Activated T-helper 2 cell treated with anti-CD3 and anti-CD28 coated beads, Interferon-gamma antibody, Interleukin-2, Interleukin-4, amounts not matched to agents 10 μg/mL and 5 μg/mL and 100 μg/mL, durations not matched to agents 14 hours and 24 hours and 36 hours (primary cell): ENCODE measurements around the gene SETD6. TPM values are rescaled to one million over a fixed set of nuclear protein-coding genes. Genes with fewer than 3 reads are reported as not detected.

Experiments used
- DNase-seq: peaks from one replicate; pipeline ENCODE4 v3.0.0; 2021; ENCODE audit warnings: low spot score
- H3K27ac Mint-ChIP-seq: one replicate; pipeline ENCODE4 v1.8.0; 2021; ENCODE audit warnings: mixed read lengths
- H3K27me3 Mint-ChIP-seq: one replicate; pipeline ENCODE4 v1.8.0; 2021; ENCODE audit warnings: low read depth, mixed read lengths
- H3K36me3 Mint-ChIP-seq: one replicate; pipeline ENCODE4 v1.8.0; 2021; ENCODE audit warnings: low read depth, mixed read lengths
- H3K4me1 Mint-ChIP-seq: one replicate; pipeline ENCODE4 v1.8.0; 2021; ENCODE audit warnings: low read depth, mixed read lengths
- H3K4me3 Mint-ChIP-seq: one replicate; pipeline ENCODE4 v1.8.0; 2021; ENCODE audit warnings: low read depth, mild to moderate bottlenecking, moderate library complexity, mixed read lengths
- H3K9me3 Mint-ChIP-seq: one replicate; pipeline ENCODE4 v1.8.0; 2021; ENCODE audit warnings: mixed read lengths
- intact Hi-C: fragments of 100-400 bp; cut with micrococcal nuclease; formaldehyde crosslinking; loops from one replicate; pipeline ENCODE4 v1.15.1; 2023
- total RNA-seq: library from RNA; stranded (reverse); gene quantifications from 2 replicates; pipeline ENCODE4 v1.2.3, GENCODE V29; 2022

Gene SETD6
- total RNA-seq, 1 donor from 2014 or later, result 24.4 TPM

DNA sequence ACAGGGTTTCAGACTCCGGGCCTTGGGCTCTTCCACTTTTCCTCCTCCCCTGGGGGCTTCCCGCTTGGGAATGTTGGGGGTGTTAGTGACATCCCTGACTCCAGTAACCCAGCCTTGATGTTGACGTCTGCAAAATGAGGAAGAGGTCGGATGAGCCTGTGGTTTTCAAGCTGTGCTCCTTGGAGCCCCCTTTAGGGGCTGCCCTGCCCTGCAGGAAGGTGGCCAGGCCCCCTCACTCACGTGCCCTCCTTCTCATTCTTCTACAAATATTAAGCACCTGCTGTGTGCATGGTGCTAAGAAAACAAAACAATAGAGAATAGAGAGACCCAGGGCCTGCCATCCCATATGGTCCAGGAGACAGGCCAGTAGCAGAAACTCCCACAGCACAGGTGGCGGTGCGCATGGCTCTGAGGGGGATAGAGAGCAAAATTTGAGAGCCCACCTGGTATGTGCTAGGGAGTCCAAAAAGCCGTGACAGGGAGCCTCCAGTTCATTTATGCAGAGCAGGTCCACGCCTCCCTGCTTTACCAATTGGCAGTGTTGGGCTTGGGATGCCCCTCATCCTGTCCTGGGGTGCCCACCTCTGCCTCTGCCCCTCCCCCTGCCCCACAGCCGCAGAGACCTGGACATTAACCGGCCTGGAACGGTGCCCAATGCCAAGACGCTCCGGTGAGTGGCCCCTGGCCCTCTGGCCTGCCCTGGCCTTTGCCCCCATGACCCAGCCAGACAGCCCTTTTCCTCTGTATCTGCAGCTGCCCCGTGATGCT lies 7.9 kb upstream of the SETD6 start:
- Mint-ChIP-seq H3K4me3 (no peak overlapping the region), H3K4me1 (no peaks in the 10 kb centered on the region), H3K36me3 (no peaks in the 10 kb centered on the region), H3K27ac (no peak overlapping the region), H3K9me3 (no peaks in the 10 kb centered on the region), H3K27me3 (no peaks in the 10 kb centered on the region)
- no peak for DNase-seq
- intact Hi-C loops, result no loop called here

GRCh38 chr16:58507963-58508670 lies 7.2 kb upstream of the SETD6 start:
- H3K27me3 Mint-ChIP-seq, result no peaks in the 10 kb centered on the region
- no peak for DNase-seq
- no peaks in the 10 kb centered on the region for H3K4me1 Mint-ChIP-seq
- no peak overlapping the region for H3K27ac Mint-ChIP-seq
- H3K9me3 Mint-ChIP-seq, result no peaks in the 10 kb centered on the region
- intact Hi-C loops, result no loop called here
- no peak overlapping the region for H3K4me3 Mint-ChIP-seq
- H3K36me3 Mint-ChIP-seq, result no peaks in the 10 kb centered on the region

DNA sequence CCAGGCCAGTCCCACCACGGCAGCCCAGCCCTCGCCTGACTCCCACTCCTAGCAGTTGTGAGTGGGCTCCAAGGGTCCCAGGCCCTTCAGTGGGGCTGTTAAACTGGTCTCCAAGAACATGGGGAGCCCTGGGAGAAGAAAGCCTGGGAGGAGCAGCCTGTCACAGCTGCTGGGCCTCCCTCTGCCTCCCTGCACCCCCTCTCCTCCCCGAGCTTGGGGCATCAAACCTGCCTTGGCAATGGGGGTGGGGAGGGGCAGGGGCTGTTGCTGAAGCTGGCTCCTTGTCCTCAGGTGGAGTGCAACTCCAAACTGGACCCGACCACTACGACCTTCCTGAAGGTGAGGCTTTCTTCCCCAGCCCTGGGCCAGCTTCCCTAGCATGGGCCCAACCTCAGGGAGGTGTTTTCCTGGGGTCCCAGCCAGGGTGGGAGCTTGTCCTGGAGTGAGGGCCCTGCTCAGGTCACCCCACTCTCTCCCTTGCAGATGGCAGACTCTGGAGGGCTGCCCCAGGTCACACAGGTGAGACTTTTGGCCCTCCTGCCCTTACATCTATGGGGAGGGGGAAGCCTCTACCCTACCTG lies 6.6 kb upstream of the SETD6 start:
- Mint-ChIP-seq H3K36me3 (no peaks in the 10 kb centered on the region), H3K27me3 (no peaks in the 10 kb centered on the region), H3K27ac (no peak overlapping the region), H3K4me1 (no peaks in the 10 kb centered on the region), H3K4me3 (no peak overlapping the region), H3K9me3 (no peaks in the 10 kb centered on the region)
- intact Hi-C loops, result no loop called here
- DNase-seq, result peak; percentile 5

GRCh38 chr16:58509256-58510096 lies 5.8 kb upstream of the SETD6 start:
- Mint-ChIP-seq H3K4me1 (no peaks in the 10 kb centered on the region), H3K36me3 (no peaks in the 10 kb centered on the region)
- no peak for DNase-seq

DNA sequence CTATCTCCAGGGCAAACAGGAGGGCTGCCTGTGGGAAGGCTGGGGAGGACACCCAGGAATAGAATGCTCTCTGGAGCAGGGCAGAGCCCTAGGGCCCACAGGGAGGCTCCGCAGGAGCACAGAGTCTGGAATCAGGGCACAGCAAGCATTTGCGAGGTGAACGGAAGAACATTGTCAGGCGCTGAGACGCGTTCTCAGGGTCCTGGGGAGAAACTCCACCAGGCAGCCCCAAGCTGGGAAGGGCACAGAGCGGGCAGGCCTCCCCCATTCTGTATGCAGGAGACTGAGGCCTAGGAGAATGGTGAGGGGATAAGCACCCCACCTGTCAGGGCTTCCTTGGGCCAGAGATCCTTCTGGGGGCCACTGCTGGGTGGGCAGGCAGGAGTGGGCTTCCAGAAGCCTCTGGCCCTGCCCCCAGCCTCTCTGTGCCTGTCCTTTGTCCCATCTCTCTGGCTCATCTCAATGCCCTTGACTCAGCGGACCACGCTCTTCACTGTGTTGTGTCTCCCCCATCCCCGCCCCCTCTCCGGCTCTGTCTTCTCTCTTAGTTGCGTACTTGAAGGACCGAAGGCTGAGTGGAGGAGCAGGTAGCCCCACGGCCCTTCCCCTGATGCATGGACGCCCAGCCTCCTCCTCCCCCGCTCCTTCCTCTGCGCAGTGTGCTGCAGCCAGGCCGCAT lies 5.1 kb upstream of the SETD6 start:
- H3K36me3 Mint-ChIP-seq, result no peaks in the 10 kb centered on the region
- H3K27ac Mint-ChIP-seq, result no peak overlapping the region
- intact Hi-C loops, result no loop called here
- H3K27me3 Mint-ChIP-seq, result no peaks in the 10 kb centered on the region
- H3K9me3 Mint-ChIP-seq, result no peaks in the 10 kb centered on the region
- no peak overlapping the region for H3K4me3 Mint-ChIP-seq
- DNase-seq, result no peak
- peaks cover 6% of the 10 kb centered on the region for H3K4me1 Mint-ChIP-seq

More at GRCh38 chr16:58509256-58510096, 5.8 kb upstream of the SETD6 start:
- Mint-ChIP-seq H3K4me3 (no peak overlapping the region), H3K9me3 (no peaks in the 10 kb centered on the region), H3K27me3 (no peaks in the 10 kb centered on the region), H3K27ac (no peak overlapping the region)
- intact Hi-C loops, result no loop called here

DNA sequence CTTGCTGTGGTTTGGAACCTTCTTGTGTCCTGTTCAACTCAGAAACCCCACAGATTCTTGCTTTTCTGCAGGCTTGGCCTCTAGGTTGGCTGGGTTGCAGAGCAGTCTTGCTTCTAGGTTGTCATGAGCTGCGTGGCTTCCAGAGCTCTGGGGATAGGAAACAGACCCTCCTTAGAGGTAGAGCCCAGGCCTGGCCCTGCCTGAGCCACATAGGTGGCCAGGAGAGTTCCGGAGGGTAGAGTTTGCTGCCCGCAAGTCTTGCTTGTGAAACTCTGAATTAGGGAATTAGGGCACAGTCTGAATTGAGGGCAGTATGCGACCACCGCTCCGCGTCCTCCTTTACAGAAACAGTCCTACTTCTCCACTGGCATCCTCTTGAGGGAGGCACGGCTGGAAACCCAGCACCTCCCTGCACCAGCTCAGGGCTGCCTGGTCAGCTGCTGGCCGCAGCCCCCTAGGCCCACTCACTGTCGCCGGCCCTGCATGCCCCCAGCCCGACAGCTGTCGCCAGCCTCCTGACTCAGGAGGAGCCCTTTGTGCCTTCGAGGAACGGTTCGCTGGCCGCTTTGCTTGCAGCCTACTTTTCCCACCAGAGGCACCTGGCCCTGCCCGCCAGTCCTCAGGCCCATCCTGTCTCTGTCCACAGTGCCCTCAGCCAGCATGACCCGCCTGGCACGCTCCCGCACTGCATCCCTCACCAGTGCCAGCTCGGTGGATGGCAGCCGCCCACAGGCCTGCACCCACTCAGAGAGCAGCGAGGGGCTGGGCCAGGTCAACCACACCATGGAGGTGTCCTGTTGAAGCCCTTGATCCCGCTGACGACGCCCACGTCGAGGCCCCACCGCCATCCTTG lies 4.3 kb upstream of the SETD6 start:
- H3K27ac Mint-ChIP-seq, result no peak overlapping the region
- intact Hi-C loops, result no loop called here
- no peak overlapping the region for H3K4me3 Mint-ChIP-seq
- no peak for DNase-seq
- peaks cover 6% of the 10 kb centered on the region for H3K4me1 Mint-ChIP-seq
- no peaks in the 10 kb centered on the region for H3K9me3 Mint-ChIP-seq
- no peaks in the 10 kb centered on the region for H3K36me3 Mint-ChIP-seq
- H3K27me3 Mint-ChIP-seq, result no peaks in the 10 kb centered on the region

DNA sequence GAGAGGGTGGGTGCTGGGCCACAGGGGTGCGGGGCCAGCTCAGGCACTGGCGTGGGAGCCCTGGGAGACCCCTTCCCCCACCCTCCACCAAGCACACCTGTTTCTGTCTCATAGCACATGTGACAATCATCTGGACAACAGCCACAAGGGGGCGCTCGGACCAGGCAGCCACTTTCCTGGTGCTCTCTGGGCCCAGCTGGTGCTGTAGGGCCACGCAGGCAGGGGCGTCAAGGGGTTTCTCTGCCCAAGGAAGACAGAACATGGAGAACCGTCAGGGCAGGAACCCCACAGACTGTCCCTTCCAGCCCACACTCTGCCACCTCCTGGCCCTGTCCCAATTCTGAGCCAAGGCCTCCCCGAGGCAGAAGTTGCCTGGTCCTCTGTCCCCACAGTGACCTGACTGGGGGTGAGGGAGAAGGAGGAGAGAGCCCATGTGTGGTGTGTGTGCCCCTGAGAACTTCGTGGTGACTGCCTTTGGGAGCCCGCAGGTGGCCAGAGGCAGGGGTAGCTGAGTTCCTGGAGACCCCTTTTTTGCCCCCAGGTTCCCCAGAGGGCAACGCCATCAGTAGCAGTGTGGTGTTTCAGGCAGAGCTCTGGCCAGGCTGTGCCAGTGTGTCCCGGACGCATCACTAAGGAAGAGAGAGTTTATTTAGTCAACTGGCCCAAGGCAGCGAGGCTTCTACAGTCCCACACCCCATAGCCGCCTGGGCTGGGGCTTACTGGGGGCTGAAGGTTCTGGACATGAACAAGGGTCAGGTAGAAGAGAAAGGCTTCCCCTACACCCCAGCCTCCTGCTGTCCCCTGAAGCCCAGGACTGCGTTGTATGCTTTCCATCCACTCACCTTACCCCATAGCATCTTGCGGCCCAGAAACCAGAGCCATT lies 3.1 kb upstream of the SETD6 start:
- Mint-ChIP-seq H3K27me3 (no peaks in the 10 kb centered on the region), H3K4me1 (peaks cover 18% of the 10 kb centered on the region), H3K27ac (no peak overlapping the region), H3K36me3 (peaks cover 5% of the 10 kb centered on the region), H3K4me3 (no peak overlapping the region), H3K9me3 (no peaks in the 10 kb centered on the region)
- intact Hi-C loops, result loop anchor here (1.0 kb wide), 2 partner anchors 149 to 244 kb away; no protein-coding TSS in a partner anchor
- peak; percentile 69 for DNase-seq

- intact Hi-C loops, result no loop called here
- Mint-ChIP-seq H3K27ac (no peak overlapping the region), H3K36me3 (peaks cover 18% of the 10 kb centered on the region), H3K4me3 (no peak overlapping the region), H3K27me3 (no peaks in the 10 kb centered on the region), H3K4me1 (peaks cover 25% of the 10 kb centered on the region), H3K9me3 (no peaks in the 10 kb centered on the region)
- DNase-seq, result no peak
These were observed 1.4 kb upstream of the SETD6 start for GRCh38 chr16:58513874-58514273.

DNA sequence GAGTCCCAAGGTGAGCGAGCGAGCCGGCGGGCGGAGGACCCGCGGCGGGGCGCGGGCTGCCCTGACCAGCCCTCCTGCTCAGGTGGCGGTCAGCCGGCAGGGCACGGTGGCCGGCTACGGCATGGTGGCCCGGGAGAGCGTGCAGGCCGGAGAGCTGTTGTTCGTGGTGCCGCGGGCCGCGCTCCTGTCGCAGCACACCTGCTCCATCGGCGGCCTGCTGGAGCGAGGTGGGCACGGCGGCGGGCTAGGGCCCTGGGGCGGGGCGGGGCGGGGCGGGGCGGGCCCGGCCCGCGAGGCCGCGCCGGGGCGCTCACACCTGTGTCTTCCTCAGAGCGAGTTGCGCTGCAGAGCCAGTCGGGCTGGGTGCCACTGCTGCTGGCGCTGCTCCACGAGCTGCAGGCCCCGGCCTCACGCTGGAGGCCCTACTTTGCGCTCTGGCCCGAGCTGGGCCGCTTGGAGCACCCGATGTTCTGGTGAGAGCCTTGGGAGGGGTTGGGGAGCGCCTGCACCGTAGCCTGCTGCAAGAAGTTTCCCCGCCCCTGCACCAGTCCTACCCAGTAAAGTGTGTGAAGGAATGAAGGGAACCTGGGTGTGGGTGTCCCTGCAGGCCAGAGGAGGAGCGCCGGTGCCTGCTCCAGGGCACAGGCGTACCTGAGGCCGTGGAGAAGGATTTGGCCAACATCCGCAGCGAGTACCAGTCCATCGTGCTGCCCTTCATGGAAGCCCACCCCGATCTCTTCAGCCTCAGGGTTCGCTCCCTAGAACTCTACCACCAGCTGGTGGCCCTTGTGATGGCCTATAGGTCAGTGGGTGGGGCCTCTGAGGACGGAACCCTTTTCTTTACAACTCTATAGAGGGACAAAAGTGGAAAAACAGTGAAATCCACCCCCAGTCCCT lies 802 bp downstream of the SETD6 start:
- intact Hi-C loops, result loop anchor here (1.0 to 5.0 kb wide), 2 partner anchors 114 to 216 kb away; partner anchors contain the start of gene GOT2
- Mint-ChIP-seq H3K27ac (no peak overlapping the region), H3K4me3 (peak overlapping the region; percentile 86), H3K9me3 (no peaks in the 10 kb centered on the region), H3K4me1 (peaks cover 31% of the 10 kb centered on the region), H3K27me3 (no peaks in the 10 kb centered on the region), H3K36me3 (peaks cover 38% of the 10 kb centered on the region)
- DNase-seq, result peak; percentile 28

DNA sequence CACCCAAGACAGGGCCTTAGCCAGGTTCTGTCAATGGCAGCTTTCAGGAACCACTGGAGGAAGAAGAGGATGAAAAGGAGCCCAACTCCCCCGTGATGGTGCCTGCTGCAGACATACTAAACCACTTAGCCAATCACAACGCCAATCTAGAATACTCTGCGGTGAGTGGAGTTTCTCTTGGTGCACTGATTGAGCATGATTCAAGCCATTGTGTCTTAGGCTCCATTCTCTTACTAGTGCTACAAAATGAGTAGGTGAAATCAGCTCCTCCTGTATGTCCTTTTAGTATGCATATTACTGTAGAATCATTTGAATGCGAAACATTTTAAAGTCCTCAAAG lies 1.4 kb downstream of the SETD6 start:
- Mint-ChIP-seq H3K4me3 (peak overlapping the region; percentile 77), H3K27ac (no peak overlapping the region), H3K4me1 (peaks cover 31% of the 10 kb centered on the region), H3K36me3 (peaks cover 43% of the 10 kb centered on the region), H3K27me3 (no peaks in the 10 kb centered on the region), H3K9me3 (no peaks in the 10 kb centered on the region)
- intact Hi-C loops, result loop anchor here (5.0 kb wide), 1 partner anchor 216 kb away; the partner anchor contains the start of gene GOT2
- no peak for DNase-seq
